GM23338 (cell line): Measurements from ENCODE around the gene ODAD4.

ENCODE experiments used
- CREB1 ChIP-seq: fragments of 250-450 bp; sonication (Bioruptor Pico); IDR thresholded peaks from 2 replicates; pipeline ENCODE4 v1.5.0; 2020; ENCODE audit warnings: low read depth, mild to moderate bottlenecking, moderate library complexity
- CTCF ChIP-seq, 2 experiments: fragments of 200-600 bp in 1 of 2; sonication (generic) in 1 of 2; conservative IDR thresholded peaks; 2 replicates each; pipeline versions ENCODE4 v1.5.1 to v1.6.1; 2016 to 2017; ENCODE audit warnings: antibody characterized with exemption in 2 of 2, low read depth in 2 of 2, mild to moderate bottlenecking in 2 of 2, moderate library complexity in 1 of 2
- EZH2 ChIP-seq: fragments of 200-600 bp; sonication (generic); IDR thresholded peaks from one replicate; pipeline ENCODE4 v1.8.0; 2017; ENCODE audit warnings: antibody characterized with exemption, mild to moderate bottlenecking, low read depth; ENCODE audit not compliant: unreplicated experiment
- EZH2phosphoT487 ChIP-seq: fragments of 200-600 bp; sonication (generic); IDR thresholded peaks from one replicate; pipeline ENCODE4 v1.8.1; 2018; ENCODE audit warnings: antibody characterized with exemption; ENCODE audit not compliant: unreplicated experiment
- POLR2AphosphoS5 ChIP-seq: IDR thresholded peaks from 2 replicates; pipeline ENCODE4 v1.6.1; 2016; ENCODE audit warnings: antibody characterized with exemption, low read depth
- TF ChIP-seq, protein P1 (sequence below): IDR thresholded peaks from 2 replicates; pipeline ENCODE4 v1.6.1; 2016; ENCODE audit warnings: antibody characterized with exemption

DNA sequence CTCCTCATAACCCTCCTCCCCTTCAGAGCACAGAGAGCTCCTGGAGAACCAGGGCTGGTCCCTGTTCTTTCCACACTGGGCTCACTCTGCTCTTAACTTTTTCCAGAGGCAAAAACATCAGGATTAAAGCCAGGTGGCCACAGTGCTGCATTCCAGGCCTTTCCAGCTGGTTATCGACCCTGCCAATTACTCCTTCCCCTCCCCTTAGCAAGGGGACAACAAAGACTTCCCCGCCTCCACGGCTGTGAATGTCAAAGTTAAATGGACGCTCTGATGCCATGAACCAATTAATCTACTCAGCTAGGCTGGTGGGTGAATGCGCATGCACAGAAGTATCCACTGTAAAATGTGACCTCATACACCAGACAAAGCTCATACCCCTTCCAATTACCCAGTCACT is 34.8 kb upstream of the ODAD4 start:
- no peak for TF ChIP-seq CTCF (conservative IDR thresholded peaks at IDR 0.05; ENCODE audit: low read depth in 2 of 2)
- no peak for TF ChIP-seq POLR2AphosphoS5
- no peak for TF ChIP-seq EZH2
- TF ChIP-seq, protein P1, sequence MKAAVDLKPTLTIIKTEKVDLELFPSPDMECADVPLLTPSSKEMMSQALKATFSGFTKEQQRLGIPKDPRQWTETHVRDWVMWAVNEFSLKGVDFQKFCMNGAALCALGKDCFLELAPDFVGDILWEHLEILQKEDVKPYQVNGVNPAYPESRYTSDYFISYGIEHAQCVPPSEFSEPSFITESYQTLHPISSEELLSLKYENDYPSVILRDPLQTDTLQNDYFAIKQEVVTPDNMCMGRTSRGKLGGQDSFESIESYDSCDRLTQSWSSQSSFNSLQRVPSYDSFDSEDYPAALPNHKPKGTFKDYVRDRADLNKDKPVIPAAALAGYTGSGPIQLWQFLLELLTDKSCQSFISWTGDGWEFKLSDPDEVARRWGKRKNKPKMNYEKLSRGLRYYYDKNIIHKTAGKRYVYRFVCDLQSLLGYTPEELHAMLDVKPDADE, result no peak
- TF ChIP-seq CREB1, result no peak
- no peak for TF ChIP-seq EZH2phosphoT487
